Measurements from ENCODE around the gene ANKRD37.

GRCh38 chr4:185384061-185384460 lies 12.6 kb upstream of the ANKRD37 start:
- TF ChIP-seq CTCF (IDR thresholded peaks at IDR 0.05; ENCODE audit: insufficient read depth, low read depth, low read length) (no peak), EZH2 (IDR thresholded peaks at IDR 0.05; ENCODE audit: insufficient read depth, low read length) (no peak)
